SKM-1 (cell line): Measurements from ENCODE around the gene TMEM207.
A peak's percentile ranks its signal among the peaks of the same experiment; 100 is the strongest.

Experiments
- DNase-seq: peaks from one replicate; lab custom pipeline; 2025; ENCODE audit not compliant: unreplicated experiment; lab: John Stamatoyannopoulos, UW

TMEM207 gene

DNA sequence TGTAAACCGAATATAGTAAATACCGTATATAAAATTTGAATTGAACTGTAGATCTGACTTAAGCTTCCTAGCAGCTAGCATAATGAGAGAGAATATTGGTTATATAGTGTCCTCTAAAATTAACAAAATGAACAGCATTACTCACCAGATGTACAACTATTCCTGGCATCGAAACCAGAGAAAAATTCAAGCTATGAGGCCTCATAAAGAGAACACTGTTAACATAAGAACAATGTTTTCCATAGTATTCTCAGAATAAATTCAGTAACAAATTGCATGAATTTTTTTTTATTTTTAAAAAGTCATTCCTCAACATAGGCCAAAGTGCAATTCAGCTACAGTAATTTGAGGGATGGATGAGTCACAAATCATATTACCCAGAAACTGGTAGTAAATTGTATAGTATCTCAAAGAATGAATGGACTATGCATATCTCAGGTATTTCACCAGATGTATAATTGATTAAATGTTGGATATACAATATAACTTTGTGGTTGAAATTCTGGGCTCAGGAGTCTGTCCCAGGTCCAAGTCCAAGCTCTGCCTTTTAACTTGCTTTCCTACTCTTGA lies 5.0 kb downstream of the TMEM207 start:
- no peak for DNase-seq

DNA sequence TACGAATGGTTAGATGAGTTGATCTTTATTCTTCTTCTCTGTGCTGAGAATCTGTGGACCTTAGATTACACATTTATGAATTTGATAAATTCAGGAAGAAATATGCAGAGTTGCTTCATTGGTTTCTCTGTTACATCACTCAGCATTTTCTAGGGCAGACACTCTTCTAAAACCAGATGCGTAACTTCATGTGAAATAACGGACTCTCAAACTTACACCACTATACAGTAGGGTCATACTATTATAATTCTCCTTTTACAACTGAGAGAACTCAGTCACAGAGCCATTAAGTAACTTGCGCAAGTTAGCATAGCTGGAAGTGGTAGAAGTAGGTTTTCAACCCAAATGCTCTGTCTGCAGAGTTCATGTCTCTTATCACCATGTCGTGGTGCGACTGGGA lies 5.7 kb downstream of the TMEM207 start:
- DNase-seq: no peak

DNA sequence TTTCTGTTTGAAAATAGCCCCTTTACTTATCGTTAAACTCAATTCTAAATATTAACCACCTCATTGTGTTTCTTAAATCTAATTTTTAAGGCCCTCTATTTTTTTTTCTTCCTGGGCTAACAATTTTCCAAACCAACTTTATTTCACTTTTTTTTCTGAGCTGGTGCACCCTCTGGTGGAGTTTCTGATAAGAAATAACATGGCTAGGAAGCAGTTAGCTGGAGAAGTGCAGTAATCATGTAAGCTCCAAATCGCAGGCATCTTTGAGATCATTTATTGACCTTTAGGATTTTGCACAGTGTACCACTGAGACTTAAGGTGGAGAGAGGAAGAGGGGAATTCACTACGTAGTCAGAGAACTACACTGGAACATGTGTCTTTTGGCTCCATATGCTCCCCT lies 6.4 kb downstream of the TMEM207 start:
- no peak for DNase-seq

DNA sequence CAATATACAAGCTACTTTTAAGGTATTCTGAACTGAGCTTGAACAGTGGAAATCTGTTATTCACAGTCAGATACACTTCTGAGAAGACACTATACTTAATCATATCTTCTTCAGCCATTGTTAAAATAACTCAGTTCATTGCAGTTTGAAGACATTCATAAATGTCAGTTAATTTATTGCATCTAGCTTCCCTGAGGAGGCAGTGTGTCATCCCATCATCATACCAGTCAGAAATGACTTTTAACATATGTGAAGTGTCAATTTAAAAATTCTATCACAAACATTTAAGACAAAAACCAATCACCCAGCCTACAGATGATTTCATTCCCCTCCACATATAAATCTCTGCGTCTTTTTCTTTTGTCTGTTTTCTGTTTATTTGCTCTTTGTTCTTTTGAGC lies 7.5 kb downstream of the TMEM207 start:
- DNase-seq: no peak

DNA sequence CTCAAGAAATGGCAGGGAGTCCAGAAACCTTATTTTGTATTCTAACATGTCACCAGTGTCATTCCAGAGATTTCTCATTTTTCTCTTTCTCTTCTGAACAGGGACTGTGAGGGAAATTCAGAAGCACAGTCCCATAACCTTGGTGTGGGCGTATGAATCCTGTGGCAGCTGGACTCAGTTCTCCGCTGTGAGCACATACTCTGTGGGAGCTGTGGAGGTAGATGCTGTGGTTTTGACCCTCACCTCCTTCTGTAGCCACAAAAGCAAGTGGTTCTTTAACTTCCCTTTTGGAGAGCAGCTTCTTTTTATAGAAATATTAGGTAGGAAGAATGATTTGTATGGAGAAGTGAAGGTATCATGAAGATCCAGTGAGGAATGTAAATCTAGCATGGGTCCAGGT lies 13.4 kb downstream of the TMEM207 start:
- peak; percentile 24 for DNase-seq

DNA sequence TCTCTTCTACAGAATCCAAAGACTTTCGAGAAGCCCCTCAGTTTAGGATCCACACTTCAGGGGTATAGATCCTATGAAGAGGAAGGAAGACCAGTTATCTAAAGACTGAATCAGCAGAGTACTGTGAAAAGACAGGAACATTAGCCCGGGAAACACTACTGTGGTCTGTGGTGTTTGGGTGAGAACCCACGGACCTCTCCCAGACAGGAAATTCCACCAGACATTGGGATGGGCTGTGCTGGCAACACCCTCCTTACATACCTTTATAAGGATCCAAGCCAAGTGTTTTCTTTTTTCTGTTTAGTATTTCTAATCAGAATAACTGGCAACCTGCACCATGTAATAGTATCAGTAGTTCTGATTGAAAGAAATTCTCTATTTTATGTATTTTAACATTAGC lies 14.1 kb downstream of the TMEM207 start:
- DNase-seq: no peak

DNA sequence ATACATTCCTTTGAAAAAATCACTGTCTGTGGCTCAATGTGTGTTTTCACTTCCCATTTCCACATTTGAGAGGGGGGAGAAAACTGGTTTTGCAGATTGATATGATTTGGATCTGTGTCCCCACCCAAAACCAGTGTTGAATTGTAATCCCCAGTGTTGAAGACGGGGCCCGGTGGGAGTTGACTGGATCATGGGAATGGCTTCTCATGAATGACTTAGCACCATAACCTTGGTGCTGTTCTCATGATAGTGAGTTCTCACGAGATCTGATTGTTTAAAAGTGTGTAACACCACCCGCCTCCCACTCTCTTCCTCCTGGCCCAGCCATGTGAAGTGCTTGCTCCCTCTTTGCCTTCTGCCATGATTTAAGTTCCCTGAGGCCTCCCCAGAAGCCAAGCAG lies 16.1 kb downstream of the TMEM207 start:
- DNase-seq: no peak

DNA sequence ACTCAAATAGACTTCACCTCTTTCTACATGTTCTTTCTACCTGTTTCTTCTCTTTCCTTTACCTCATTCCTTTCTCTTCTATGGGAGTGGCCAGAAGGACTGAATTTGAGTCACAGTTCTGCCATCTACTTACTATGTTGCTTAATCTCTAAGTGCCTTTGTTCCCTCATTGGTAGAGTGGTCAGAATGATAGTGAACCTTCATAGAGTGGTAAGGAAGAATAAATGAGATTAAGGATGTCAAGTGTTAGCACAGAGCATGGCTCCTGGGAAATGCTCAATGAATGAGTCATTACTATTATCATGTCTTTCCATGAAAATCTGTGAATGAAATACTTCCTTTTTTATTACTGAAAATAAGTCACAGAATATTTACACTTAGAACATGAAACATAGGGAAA lies 17.5 kb downstream of the TMEM207 start:
- no peak for DNase-seq

DNA sequence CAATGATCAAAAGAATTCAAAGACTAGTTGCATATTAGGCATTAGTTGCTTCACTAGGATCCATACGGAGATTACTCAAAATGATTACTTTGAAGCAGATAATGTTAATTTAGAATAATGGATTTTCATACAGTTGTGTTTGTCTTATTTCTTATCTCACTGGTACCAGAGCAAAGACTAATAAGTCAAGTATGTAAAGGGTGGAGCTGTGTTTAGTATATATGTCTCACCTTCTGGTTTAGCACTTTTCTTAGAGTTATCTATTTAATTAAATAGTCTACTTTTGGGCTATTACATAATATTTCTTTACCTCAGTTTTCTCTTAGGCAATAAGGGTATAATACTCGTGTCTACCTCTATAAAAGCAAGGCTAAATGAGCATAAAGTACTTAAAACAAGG lies 18.8 kb downstream of the TMEM207 start:
- no peak for DNase-seq

DNA sequence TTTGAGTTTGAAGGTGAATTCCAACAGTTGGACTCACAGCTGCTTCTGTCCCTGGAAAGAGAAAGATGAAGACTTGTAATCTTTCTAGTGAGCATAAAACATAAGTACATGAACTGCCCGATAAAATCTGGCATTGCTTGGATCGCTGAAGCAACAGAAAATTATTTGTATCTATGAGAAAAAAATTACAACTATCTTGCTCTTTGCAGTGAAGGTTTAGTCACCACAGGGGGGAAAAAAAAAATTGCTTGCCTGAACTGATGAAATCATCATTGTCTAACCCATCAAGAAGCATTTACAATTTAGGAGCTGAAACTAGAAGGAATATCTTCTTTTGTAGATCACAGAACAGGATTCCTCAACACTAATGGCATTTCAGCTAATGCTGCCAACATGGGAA lies 20.0 kb downstream of the TMEM207 start:
- no peak for DNase-seq

DNA sequence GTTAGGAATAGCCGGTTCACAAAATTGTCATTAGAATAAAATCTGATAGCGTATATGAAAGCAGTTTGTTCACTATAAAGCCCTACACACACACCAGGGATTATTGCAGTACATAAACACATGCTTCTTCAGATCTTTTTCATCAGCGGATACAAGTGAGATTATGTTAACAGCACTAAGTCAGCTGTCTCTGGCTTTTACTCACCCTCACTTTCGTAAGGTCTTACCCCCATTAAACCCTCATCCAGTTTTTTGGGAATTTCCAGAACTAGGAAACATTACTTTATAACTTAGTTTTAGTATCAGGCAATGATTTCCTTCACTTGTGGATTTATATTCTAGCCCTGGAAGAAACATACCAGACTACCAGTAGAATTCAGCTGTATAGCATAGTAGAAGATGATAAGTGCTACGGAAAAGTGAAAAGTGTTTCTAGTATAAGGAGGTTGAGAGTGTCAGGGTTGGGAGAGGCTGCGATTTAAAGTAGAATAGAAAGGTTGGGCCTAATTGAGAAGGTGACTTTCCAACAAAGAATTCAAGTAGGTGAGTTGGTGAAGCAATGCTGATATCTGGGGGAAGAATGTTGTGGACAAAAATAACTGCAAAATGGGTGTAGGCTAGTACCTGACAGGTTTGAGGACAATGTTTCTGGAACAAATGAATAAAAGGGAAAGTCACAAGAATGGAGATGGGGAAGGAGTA lies 22.7 kb downstream of the TMEM207 start:
- no peak for DNase-seq

DNA sequence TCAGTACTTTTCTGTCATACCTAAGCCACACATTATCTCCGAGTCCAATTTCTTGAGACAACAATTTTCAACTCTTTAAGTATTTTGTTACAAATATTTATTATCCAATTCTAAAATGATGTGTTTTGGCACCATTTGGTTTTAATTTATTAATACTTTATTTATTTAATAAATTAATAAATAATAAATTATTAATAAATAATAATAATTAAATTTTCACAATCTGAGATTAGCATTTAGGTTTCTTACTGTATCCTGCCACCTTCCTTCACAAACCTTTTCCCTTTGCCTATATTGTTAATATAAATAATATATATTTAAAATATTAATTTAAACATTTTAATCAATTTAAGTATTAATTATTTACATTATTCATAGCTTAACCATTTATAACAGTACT lies 23.9 kb downstream of the TMEM207 start:
- DNase-seq: no peak

DNA sequence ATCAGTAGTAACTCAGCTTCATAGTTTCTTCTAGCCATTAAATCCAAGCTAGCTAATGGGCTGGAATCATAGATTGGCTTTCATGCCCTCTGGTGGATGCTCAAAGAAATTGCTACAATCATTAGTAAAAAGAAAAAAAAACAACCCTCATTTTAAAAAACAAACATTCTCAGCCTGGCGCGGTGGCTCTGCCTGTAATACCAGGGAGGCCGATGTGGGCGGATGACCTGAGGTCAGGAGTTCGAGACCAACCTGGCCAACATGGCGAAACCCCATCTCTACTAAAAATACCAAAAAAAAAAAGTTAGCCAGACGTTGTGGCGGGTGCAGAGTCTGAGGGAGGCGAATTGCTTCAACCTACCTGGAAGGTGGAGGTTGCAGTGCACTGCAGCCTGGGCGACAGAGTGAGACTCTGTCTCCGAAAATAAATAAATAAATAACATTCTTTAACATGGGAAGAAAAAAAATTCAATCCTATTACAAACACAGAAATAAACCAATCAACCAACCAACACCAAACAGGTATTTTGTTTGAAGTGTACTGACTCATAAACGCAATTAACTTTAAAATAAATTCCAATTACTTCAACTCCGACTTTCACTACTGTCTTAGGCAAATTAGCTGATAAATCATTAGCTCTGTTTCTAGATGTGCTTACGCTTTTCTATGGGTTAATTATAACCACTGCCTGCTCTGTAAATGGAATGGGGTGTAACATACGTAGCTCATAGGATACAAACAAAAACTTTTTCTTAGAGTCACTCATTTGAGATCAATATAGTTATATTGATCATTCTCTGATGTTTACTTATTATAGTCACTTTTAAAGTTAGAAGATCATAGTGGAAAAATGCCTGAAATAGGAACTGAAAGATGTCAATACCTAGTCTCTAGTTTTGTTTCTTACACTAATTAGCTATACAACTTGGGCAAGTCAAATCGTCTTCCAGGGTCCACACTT lies 24.9 kb downstream of the TMEM207 start:
- peak; percentile 11 for DNase-seq

DNA sequence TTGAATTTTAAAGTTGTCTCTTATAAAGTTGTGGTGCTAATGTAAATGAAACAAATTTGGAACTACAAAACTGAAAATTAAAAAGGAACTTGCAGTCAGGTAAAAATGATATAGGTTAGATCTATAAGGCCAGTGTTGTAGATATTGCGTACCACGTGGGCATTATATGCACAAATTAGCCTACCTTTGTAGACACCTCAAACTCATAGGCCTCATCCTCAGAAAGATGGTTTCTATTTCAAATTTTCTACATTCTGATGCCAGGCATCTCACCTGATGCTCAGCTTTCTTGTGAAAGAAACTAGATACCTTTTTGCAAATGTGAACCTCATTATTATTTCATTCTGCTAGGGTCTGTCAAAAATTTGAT lies 25.6 kb downstream of the TMEM207 start:
- DNase-seq: no peak

DNA sequence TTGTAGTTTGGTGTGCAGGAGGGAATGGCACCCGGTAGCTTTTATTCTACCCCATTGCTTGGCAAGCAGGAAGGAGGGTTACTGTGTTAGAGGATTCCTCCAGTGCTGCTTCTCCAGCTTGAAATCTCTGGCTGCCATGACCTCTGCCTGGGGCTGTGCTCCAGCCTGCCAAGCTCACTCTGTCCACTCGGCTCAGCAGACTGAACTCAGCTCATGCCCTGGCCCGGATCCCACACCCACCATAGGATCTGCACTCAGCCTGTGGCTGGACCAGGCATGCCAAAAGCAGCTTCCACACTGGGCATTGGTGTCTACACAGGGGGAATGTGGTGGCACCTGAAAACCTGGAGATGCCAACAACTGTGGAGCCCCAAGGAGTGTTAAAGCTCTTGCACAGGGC lies 35.4 kb downstream of the TMEM207 start:
- no peak for DNase-seq

DNA sequence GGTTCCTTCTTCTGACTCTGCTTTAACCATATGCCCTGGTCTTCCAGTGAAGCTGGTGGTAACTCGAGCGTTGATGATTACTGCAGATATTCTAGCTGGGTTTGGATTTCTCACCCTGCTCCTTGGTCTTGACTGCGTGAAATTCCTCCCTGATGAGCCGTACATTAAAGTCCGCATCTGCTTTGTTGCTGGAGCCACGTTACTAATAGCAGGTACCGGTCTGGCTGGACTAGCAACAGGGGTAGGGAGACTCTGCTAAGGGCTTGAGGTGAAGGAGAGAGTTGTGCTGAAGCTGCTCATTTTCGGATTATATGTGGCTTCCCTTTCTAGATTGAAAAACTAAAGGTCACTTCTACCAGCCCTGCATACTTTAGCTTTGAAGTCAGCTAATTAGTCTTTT lies 45.0 kb downstream of the TMEM207 start:
- DNase-seq: no peak

DNA sequence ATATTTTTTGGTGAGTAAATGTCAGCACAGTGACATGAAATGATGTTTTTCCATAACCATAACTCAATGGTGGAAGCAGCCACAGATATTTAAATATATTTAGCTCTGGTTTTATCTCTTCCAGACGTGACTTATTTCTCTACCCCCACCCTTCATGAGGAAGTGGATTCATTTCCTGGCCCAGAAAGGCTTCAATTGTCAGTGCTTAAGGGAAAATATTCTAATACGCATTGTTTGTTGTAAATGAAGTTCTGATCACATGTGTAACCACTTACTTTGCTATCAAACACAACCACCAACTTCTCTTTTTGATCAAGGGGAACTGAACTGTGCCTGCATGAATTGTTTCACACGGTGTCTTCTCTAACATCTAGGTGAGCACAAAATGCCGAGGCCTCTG lies 47.7 kb downstream of the TMEM207 start:
- no peak for DNase-seq

DNA sequence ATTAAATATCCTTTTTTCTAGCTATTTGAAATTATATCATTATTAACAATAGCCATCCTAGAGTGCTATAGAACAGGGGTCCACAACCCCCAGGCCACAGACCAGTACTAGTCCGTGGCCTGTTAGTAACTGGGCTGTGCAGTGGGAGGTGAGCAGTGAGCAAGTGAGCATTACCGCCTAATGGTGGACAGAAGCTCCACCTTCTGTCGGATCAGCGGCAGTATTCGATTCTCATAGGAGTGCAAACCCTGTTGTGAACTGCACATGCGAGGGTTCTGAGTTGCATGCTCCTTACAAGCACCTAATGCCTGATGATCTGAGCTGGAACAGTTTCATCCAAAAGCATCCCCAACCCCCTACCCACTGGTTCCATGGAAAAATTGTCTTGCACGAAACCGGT lies 50.0 kb downstream of the TMEM207 start:
- DNase-seq: no peak

DNA sequence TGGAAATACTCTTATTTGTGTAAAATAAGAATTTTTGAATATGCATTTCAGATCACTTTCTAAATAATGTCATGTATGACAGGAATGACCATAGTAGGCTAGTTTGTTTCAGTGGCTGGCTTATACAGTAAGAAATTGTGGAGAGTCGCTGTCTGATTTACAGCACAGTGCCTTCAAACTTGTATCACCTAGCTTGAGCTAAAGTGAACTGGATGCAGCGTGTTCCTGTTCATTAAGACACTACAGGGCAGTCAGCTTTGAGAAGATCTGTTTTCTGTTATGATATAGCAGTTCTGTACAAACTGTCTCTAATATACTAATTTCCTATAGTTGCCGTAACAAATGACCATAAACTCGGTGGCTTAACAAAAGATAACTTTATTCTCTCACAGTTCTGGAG lies 51.8 kb downstream of the TMEM207 start:
- DNase-seq: no peak

DNA sequence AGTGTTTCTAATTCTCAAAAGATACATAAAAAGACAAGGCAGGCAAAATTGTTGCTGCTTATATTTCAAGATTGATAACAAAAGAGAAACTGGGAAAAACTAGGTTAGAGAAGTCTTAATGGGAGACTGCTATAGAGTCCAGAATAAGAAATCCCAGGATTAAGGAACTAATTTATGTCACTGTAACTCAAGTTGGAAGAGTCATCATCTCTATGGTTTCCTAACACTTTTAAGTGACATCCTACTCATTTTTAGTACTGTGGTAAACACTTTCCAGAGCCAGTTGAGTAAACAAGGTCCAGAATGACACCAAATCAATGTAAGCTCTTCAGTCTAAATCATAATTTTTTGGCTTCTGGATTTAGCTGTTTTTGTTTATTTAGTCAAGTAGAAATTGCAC lies 53.7 kb downstream of the TMEM207 start:
- DNase-seq: no peak

DNA sequence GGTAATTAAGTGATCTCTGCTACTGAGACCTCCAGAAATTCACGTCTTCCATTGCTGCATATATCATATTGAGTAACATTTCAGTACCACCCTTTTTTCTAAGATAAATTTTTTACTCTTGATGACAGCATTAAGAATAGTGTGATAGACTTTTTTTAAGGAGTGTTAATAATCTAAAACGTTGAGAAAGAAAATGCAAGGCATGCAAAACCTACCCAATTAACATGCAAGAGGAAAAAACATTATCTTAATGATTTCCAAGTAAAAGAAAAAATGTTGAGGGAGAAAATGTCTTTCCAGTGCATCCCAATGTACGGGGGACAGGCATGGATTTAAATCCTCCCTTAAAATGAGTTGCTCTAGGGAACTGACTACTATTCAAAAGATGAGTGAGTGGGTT lies 61.0 kb downstream of the TMEM207 start:
- no peak for DNase-seq

DNA sequence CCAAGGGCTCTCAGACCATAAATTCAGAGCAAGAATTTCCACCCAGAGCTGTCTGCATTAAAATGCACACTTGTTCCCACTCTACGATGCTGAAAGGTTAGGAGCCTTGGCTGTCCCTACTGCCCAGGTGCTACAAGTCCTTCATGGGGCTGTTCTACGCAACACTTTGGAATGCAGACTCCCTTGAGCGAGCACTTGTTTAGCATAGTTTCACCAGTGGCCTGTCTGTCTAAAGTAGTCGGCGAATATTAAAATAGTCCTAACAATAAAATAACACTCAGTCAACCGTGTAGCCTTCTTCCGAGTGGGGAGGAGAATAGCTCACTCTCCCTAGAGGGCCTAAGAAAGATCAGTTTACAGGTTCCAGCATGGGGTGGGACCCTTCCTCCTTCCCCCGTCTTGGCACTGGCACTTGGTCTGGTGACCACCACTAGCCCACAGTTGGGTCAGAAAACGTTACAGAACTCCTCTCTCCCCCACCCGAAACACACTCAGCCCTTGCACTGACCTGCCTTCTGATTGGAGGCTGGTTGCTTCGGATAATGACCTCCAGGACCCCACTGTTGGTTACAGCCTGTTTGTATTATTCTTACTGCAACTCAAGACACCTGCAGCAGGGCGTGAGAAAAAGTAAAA lies 62.0 kb downstream of the TMEM207 start, which contains the start of gene CLDN16:
Gene CLDN16, plus strand, starts transcription at position 586 of the 636 bp plus-strand sequence. CDS start 167 bp downstream, outside the sequence.
- no peak for DNase-seq
